Measurements from ENCODE around the gene MATCAP1. TPM values are rescaled to one million over a fixed set of nuclear protein-coding genes. Genes with fewer than 3 reads are reported as not detected.

MATCAP1 gene
- total and polyA plus RNA-seq, 2 of the 13 experiments (the other 11 are each of a cell fraction or from before 2014, with no cell fraction given): 11.2 to 24.5 TPM

GRCh38 chr16:67173808-67174705, 9.7 kb downstream of the MATCAP1 start (continued):
- TF ChIP-seq NR2C2 (CRISPR knock-in tag; IDR thresholded peaks at IDR 0.05; ENCODE audit: borderline replicate concordance) (peak; percentile 48; the same call in 1 of the 2 replicates), THYN1 (CRISPR knock-in tag; IDR thresholded peaks at IDR 0.05; ENCODE audit: borderline replicate concordance, low read depth) (no peak), ZNF781 (CRISPR knock-in tag; IDR thresholded peaks at IDR 0.05; ENCODE audit: borderline replicate concordance, not compliant biosample characterization) (no peak), ZBTB25 (CRISPR knock-in tag; IDR thresholded peaks at IDR 0.05) (0 out of 2 replicates have a peak, but pooled peaks have one; percentile 61), NPAS2 (CRISPR knock-in tag; IDR thresholded peaks at IDR 0.05; ENCODE audit: borderline replicate concordance) (no peak), ZSCAN9 (CRISPR knock-in tag; IDR thresholded peaks at IDR 0.05; ENCODE audit: borderline replicate concordance) (peak; percentile 82; the same call in 1 of the 2 replicates), ZNF746 (CRISPR knock-in tag; IDR thresholded peaks at IDR 0.05) (peak; percentile 70; the same call in 1 of the 2 replicates), NFRKB (IDR thresholded peaks at IDR 0.05) (no peak), ZBTB37 (CRISPR knock-in tag; IDR thresholded peaks at IDR 0.05) (no peak), MAX (IDR thresholded peaks at IDR 0.05) (peak; percentile 97), LBX2 (CRISPR knock-in tag; IDR thresholded peaks at IDR 0.05; ENCODE audit: borderline replicate concordance) (peak; percentile 75), HOXA9 (CRISPR knock-in tag; IDR thresholded peaks at IDR 0.05; ENCODE audit: borderline replicate concordance) (peak; percentile 84; the same call in 1 of the 2 replicates), ZNF598 (CRISPR knock-in tag; IDR thresholded peaks at IDR 0.05; ENCODE audit: borderline replicate concordance) (peak; percentile 79; the same call in 1 of the 2 replicates), ZFP90 (CRISPR knock-in tag; IDR thresholded peaks at IDR 0.05; ENCODE audit: borderline replicate concordance) (peak; percentile 96; the same call in 1 of the 2 replicates), JARID2 (CRISPR knock-in tag; IDR thresholded peaks at IDR 0.05; ENCODE audit: insufficient replicate concordance) (no peak), HOXA5 (CRISPR knock-in tag; IDR thresholded peaks at IDR 0.05) (no peak), NR3C1 (CRISPR knock-in tag; IDR thresholded peaks at IDR 0.05) (no peak), ZFP37 (CRISPR knock-in tag; IDR thresholded peaks at IDR 0.05; ENCODE audit: borderline replicate concordance) (peak; percentile 80; the same call in 1 of the 2 replicates), SOX5 (CRISPR knock-in tag; IDR thresholded peaks at IDR 0.05; ENCODE audit: borderline replicate concordance) (peak; percentile 78; the same call in 1 of the 2 replicates), ZNF891 (CRISPR knock-in tag; IDR thresholded peaks at IDR 0.05) (peak; percentile 97), ZNF275 (CRISPR knock-in tag; IDR thresholded peaks at IDR 0.05; ENCODE audit: borderline replicate concordance) (no peak), ZNF101 (CRISPR knock-in tag; IDR thresholded peaks at IDR 0.05; ENCODE audit: borderline replicate concordance, low read depth) (no peak), ZSCAN22 (CRISPR knock-in tag; IDR thresholded peaks at IDR 0.05) (no peak), JUNB (CRISPR knock-in tag; IDR thresholded peaks at IDR 0.05; ENCODE audit: borderline replicate concordance) (no peak), KMT2A (CRISPR knock-in tag; IDR thresholded peaks at IDR 0.05) (peak; percentile 90)

All from HepG2 (cell line).